BLaER1 treated with 17β-estradiol and CSF1 and Interleukin-3, amounts not matched to agents 10 nM and 100 nM (cell line): ENCODE measurements around the gene TMEM181.
A peak's percentile ranks its signal among the peaks of the same experiment; 100 is the strongest.
"Not testable (repeated sequence)": the region's sequence is repeated elsewhere in the genome, so short reads cannot be mapped to it uniquely, and the experiment has no call there.

Source experiments
- H3K27ac ChIP-seq, 11 experiments: shearing (Covaris generic); formaldehyde crosslinking; 2 replicates each; pipeline ENCODE4 v1.8.1; 2022
- H3K27me3 ChIP-seq, 11 experiments: shearing (Covaris generic); formaldehyde crosslinking; 2 replicates each; pipeline ENCODE4 v1.8.1; 2022
- H3K36me3 ChIP-seq, 11 experiments: shearing (Covaris generic); formaldehyde crosslinking; 2 replicates each; pipeline ENCODE4 v1.8.1; 2022
- H3K4me1 ChIP-seq, 10 experiments: shearing (Covaris generic); formaldehyde crosslinking; 2 replicates each; pipeline ENCODE4 v1.8.1; 2022
- H3K4me2 ChIP-seq, 11 experiments: shearing (Covaris generic); formaldehyde crosslinking; 2 replicates each; pipeline ENCODE4 v1.8.1; 2022
- H3K4me3 ChIP-seq, 10 experiments: shearing (Covaris generic); formaldehyde crosslinking; 2 replicates each; pipeline ENCODE4 v1.8.1; 2022
- H3K9ac ChIP-seq, 11 experiments: shearing (Covaris generic); formaldehyde crosslinking; 2 replicates each; pipeline ENCODE4 v1.8.1; 2022
- H3K9me3 ChIP-seq, 11 experiments: shearing (Covaris generic); formaldehyde crosslinking; replicated peaks in 1 of 11; 2 replicates each; pipeline ENCODE4 v1.8.1; 2022
- H4K20me1 ChIP-seq, 11 experiments: shearing (Covaris generic); formaldehyde crosslinking; 2 replicates each; pipeline ENCODE4 v1.8.1; 2022
- Cebpa-rat ChIP-seq, 11 experiments: shearing (Covaris generic); IDR thresholded peaks; 2 replicates each; pipeline ENCODE4 v1.8.1; 2022

Gene TMEM181

DNA sequence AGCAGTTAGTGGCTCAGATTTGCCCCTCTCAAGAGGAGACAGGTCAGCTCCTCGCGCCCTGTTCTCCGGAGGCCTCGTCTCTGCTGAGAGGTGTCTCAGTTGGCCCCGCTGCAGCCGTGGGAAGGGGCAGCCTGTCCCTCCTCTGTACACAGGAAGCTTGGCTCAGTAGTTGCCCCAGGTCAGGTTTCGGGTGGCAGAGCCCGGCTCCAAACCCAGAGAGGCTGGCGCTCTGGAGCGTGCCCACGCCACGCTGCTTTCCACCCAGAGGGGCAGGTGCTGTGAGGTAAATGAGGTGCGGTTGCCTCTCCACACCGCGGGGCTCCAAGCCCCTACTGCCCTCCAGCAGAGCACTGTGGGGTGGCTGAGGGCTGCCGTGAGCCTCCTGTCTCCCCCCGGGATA is 68.7 kb downstream of the TMEM181 start:
- Histone ChIP-seq H4K20me1 (peaks cover 14 to 85% (median 41%) of the 10 kb centered on the region in 11 experiments; a peak in 19 of 22 replicates), H3K27ac (no peak overlapping the region), H3K36me3 (peaks cover 71 to 92% (median 83%) of the 10 kb centered on the region in 11 experiments), H3K4me3 (no peak overlapping the region), H3K9me3 (no peaks in the 10 kb centered on the region), H3K27me3 (no peaks in the 10 kb centered on the region), H3K9ac (no peak overlapping the region), H3K4me1 (peaks cover 17 to 40% (median 28%) of the 10 kb centered on the region in 10 experiments), H3K4me2 (no peak overlapping the region)
- TF ChIP-seq Cebpa-rat (IDR thresholded peaks at IDR 0.05): no peak

DNA sequence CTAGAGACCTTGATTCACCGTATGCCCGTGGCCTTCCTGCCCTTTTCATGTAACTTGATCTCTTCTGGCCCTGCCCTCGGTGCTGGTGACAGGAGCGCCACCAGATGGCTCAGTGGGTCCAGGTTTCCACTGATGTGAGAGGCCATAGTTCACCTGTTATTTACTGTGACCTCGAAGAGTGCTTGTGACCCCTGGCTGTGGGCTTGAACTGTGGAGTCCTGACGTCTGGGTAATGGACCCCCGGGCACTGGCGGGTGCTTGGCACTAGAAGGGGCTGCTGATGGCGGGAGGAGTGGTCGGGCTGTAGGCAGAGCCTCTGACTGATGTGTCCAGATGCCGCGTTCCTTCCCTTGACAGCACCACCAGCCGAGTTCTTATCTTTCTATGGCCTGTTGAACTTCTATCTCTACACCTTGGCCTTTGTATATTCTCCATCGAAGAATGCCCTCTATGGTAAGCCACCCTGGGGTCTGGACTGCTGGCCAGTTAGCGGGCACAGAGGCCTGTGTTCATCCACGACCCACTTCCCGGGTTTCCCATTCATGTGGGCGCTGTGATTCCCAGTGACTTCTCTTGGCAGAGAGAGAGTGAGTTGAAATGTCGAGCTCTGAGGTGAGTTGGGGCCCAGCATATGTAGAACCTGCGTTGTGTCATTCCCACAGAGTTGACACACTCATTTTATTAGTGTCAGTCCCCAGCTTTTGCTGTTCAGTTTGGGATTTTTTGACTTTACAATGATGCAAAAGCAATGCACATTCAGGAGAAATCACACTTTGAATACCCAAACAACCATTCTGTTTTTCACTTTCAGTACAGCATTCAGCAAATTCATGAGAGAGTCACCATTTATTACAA is 69.7 kb downstream of the TMEM181 start:
- Histone ChIP-seq H4K20me1 (peaks cover 14 to 74% (median 37%) of the 10 kb centered on the region in 11 experiments; a peak in 19 of 22 replicates), H3K27ac (no peak overlapping the region), H3K9me3 (no peaks in the 10 kb centered on the region), H3K27me3 (no peaks in the 10 kb centered on the region), H3K4me1 (peaks cover 6 to 29% (median 19%) of the 10 kb centered on the region in 10 experiments), H3K9ac (no peak overlapping the region), H3K4me2 (no peak overlapping the region), H3K36me3 (peaks cover 75 to 100% (median 89%) of the 10 kb centered on the region in 11 experiments), H3K4me3 (no peak overlapping the region)
- TF ChIP-seq Cebpa-rat (IDR thresholded peaks at IDR 0.05): no peak

DNA sequence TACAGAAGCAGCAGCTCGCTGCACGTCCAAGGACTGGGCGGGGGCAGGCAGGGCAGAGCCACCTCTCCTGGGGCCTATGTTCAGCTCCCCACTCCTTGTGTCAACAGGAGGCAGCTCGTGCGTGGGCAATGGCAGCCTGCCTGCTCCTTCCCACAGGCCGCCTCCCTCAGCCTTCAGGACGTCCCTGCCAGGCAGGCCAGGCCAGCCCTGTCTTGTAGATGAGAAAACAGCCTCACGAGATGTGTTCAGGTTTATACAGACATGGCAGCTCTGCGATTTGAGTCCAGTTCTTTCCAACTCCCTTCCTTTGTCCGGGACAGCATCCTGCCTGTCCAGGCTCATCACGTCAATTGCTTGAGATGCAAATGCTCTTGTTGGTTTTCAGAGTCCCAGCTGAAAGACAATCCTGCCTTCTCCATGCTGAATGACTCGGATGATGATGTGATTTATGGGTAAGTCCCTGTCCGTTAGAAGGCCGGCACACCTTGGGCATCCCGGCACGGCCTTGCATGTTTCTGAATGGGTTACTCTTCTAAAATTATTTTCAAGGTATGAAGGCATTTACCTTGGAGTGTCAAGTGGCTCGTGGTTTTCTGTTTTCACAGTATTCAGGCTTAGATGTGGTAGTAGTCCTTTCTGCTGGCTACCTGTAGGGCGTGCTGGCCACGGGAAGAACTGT is 71.2 kb downstream of the TMEM181 start:
- Histone ChIP-seq H3K4me1 (peaks cover 0 to 27% (median 13%) of the 10 kb centered on the region in 10 experiments; a peak in 13 of 20 replicates), H3K27me3 (no peaks in the 10 kb centered on the region), H3K4me2 (peak overlapping the region in 3 of 11 experiments; percentile 61 to 64 (median 61); a peak in 6 of 22 replicates), H3K36me3 (peaks cover 81 to 100% (median 90%) of the 10 kb centered on the region in 11 experiments), H3K9me3 (no peaks in the 10 kb centered on the region), H4K20me1 (peaks cover 14 to 65% (median 34%) of the 10 kb centered on the region in 11 experiments; a peak in 17 of 22 replicates), H3K9ac (peak overlapping the region in 1 of 11 experiments; percentile 41; a peak in 1 of 22 replicates), H3K4me3 (no peak overlapping the region), H3K27ac (peak overlapping the region in 3 of 11 experiments; percentile 36 to 56 (median 49); a peak in 3 of 22 replicates)
- TF ChIP-seq Cebpa-rat (IDR thresholded peaks at IDR 0.05): no peak

DNA sequence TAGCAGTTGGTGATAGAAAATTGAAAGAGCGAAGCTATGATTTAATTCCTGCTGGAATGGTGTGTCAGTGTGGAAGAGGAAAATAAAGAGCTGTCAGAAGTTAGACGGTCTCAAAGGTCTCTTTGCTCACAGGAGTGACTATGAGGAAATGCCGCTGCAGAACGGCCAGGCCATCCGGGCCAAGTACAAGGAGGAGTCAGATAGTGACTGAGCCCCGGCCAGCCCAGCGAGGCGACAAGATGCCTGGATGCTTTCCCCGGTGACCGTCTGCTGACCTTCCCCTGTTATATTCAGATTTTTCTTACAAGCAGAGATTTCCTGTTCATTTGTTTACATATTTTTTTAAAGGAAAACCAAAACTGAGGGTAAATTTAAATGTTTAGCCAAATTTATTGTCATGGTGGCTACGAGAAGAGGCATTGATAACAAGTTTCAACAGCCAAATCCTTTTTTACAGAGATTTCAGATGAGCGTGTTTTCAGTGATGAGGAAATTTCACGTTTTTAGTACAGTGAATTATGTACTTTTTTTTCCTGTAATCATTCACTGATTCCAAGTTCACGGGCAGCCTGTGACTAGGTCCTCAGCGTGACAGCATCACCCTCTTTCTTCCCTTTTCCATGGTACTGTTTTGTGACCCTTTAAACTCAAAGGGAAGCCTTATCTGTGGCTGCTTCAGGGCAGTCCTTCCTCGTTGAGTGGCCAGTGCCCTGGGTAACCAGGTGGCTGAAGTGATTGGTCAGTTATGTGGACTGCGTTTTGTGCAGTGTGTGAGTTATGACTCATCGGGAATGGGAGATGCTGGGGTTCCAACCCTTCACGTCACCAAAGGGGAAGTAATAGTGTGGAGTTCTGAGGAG is 72.0 kb downstream of the TMEM181 start:
- peak overlapping the region in 5 of 11 experiments; percentile 27 to 64 (median 61); a peak in 10 of 22 replicates for H3K4me2 ChIP-seq
- H3K9me3 ChIP-seq: no peaks in the 10 kb centered on the region

DNA sequence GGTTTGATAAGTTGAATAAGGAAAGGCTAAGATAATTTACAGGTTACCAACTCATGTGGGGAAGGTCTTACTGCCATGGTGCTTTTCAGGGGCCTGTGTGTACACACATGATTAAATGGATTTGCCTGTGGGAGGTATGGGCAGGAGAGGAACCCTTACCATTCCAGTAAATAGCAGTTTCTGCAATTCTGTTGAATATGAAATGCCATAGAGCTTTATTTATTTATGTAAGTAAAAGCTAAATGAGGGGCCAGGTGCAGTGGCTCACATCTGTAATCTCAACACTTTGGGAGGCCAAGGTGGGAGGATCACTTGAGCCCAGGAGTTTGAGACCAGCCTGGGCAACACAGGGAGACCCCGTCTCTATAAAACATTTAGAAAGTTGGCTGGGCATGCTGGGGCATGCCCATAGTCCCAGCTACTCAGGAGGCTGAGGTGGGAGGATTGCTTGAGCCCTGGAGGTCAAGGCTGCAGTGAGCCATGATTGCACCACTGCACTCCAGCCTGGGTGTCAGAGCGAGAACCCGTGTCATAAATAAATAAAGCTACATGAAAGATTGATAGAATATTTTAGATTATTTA is 72.7 kb downstream of the TMEM181 start:
- Histone ChIP-seq H4K20me1 (peaks cover 13 to 66% (median 39%) of the 10 kb centered on the region in 11 experiments; a peak in 21 of 22 replicates), H3K36me3 (peaks cover 81 to 100% (median 91%) of the 10 kb centered on the region in 11 experiments), H3K27ac (peak overlapping the region in 5 of 11 experiments; percentile 14 to 56 (median 36); a peak in 9 of 22 replicates), H3K4me2 (peak overlapping the region in 5 of 11 experiments; percentile 27 to 64 (median 61); a peak in 10 of 22 replicates), H3K4me1 (peaks cover 0 to 27% (median 12%) of the 10 kb centered on the region in 10 experiments; a peak in 13 of 20 replicates)
- not testable (repeated sequence) for H3K9me3 ChIP-seq, H3K4me3 ChIP-seq, H3K9ac ChIP-seq, H3K27me3 ChIP-seq

More for the DNA sequence above, 72.0 kb downstream of the TMEM181 start:
- Histone ChIP-seq H3K36me3 (peaks cover 80 to 100% (median 91%) of the 10 kb centered on the region in 11 experiments), H3K4me1 (peaks cover 0 to 27% (median 13%) of the 10 kb centered on the region in 10 experiments; a peak in 13 of 20 replicates), H3K27ac (peak overlapping the region in 5 of 11 experiments; percentile 14 to 56 (median 36); a peak in 8 of 22 replicates), H3K4me3 (no peak overlapping the region), H3K27me3 (no peaks in the 10 kb centered on the region), H4K20me1 (peaks cover 16 to 66% (median 36%) of the 10 kb centered on the region in 11 experiments; a peak in 18 of 22 replicates), H3K9ac (peak overlapping the region in 1 of 11 experiments; percentile 41; a peak in 1 of 22 replicates)
- no peak for TF ChIP-seq Cebpa-rat (IDR thresholded peaks at IDR 0.05)

DNA sequence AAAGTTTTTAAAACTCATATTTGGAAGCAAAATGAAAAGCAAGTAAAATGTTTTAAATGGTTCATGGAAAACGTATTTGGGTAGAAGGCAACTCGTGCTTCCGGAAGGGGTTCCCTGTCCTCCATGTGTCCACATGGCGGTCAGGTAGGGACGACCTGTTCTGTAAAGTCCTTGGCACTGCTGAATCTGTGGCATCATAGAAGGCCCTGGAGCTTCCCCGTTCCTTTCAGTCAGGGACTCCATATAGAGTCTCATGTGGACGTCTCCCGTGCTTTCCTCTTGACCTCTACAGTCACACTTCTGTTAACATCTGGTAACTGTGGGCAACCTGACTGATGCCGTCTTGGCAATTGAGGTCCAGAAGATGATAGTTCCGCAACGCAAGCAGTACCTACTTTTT is 73.2 kb downstream of the TMEM181 start:
- Histone ChIP-seq H3K27me3 (no peaks in the 10 kb centered on the region), H3K27ac (peak overlapping the region in 2 of 11 experiments; percentile 49 to 56; a peak in 4 of 22 replicates), H3K9ac (no peak overlapping the region), H3K9me3 (no peaks in the 10 kb centered on the region), H4K20me1 (peaks cover 8 to 63% (median 37%) of the 10 kb centered on the region in 11 experiments; a peak in 20 of 22 replicates), H3K4me1 (peaks cover 0 to 27% (median 10%) of the 10 kb centered on the region in 10 experiments; a peak in 11 of 20 replicates), H3K4me3 (no peak overlapping the region), H3K4me2 (peak overlapping the region in 1 of 11 experiments; percentile 27; a peak in 1 of 22 replicates), H3K36me3 (peaks cover 79 to 100% (median 90%) of the 10 kb centered on the region in 11 experiments)
- no peak for TF ChIP-seq Cebpa-rat (IDR thresholded peaks at IDR 0.05)

DNA sequence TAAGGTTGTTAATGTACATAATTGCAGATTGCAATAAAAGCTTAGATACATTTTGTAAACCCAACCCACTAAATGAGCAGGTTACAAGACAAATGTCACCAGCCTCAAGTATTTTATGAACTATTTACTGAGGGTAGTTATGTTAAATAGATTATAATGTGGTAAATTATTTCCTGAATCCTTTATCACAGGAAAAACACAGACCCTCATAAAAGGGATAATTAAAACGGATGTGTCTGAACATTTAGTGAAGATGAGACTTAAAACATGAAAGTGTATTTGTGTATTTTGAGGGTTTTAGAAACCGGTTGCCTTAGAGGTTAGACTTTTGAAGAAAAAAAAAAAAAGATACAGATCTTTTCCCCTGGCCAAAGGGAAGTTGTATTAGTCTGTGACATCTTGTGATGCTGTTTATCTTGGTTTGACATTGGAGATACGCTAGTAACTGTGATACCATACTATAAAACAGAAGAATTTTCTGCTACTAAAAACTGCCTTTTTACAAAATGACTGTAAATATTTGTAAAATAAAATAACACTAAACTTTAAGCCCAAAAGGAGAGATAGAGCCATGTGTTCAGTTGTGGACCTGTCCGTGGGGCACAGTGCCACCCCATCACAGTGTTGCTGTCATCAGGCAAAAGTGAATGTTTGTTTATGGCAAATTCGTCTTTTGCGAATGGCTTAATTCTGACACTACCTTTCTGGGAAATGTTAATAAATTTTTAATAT is 75.0 kb downstream of the TMEM181 start:
- H3K27ac ChIP-seq: no peak overlapping the region

More for the DNA sequence above, 75.0 kb downstream of the TMEM181 start:
- H3K9ac ChIP-seq: no peak overlapping the region
- H3K4me3 ChIP-seq: no peak overlapping the region
- no peaks in the 10 kb centered on the region for H3K27me3 ChIP-seq
- peaks cover 12 to 73% (median 43%) of the 10 kb centered on the region in 11 experiments for H4K20me1 ChIP-seq
- peaks cover 64 to 100% (median 89%) of the 10 kb centered on the region in 11 experiments for H3K36me3 ChIP-seq
- no peak overlapping the region for H3K4me2 ChIP-seq
- no peak for TF ChIP-seq Cebpa-rat (IDR thresholded peaks at IDR 0.05)
- H3K9me3 ChIP-seq: no peaks in the 10 kb centered on the region
- H3K4me1 ChIP-seq: peaks cover 0 to 43% (median 10%) of the 10 kb centered on the region in 10 experiments; a peak in 10 of 20 replicates
